HG03354 (cell line): ENCODE data around the gene SMOC1.

Experiments used
- ATAC-seq: cut with Tn5 transposase; IDR thresholded peaks from one replicate; pipeline ENCODE4 v1.9.1; 2021; ENCODE audit warnings: mild to moderate bottlenecking; ENCODE audit not compliant: unreplicated experiment, poor library complexity, severe bottlenecking

Gene SMOC1, protein sequence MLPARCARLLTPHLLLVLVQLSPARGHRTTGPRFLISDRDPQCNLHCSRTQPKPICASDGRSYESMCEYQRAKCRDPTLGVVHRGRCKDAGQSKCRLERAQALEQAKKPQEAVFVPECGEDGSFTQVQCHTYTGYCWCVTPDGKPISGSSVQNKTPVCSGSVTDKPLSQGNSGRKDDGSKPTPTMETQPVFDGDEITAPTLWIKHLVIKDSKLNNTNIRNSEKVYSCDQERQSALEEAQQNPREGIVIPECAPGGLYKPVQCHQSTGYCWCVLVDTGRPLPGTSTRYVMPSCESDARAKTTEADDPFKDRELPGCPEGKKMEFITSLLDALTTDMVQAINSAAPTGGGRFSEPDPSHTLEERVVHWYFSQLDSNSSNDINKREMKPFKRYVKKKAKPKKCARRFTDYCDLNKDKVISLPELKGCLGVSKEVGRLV

DNA sequence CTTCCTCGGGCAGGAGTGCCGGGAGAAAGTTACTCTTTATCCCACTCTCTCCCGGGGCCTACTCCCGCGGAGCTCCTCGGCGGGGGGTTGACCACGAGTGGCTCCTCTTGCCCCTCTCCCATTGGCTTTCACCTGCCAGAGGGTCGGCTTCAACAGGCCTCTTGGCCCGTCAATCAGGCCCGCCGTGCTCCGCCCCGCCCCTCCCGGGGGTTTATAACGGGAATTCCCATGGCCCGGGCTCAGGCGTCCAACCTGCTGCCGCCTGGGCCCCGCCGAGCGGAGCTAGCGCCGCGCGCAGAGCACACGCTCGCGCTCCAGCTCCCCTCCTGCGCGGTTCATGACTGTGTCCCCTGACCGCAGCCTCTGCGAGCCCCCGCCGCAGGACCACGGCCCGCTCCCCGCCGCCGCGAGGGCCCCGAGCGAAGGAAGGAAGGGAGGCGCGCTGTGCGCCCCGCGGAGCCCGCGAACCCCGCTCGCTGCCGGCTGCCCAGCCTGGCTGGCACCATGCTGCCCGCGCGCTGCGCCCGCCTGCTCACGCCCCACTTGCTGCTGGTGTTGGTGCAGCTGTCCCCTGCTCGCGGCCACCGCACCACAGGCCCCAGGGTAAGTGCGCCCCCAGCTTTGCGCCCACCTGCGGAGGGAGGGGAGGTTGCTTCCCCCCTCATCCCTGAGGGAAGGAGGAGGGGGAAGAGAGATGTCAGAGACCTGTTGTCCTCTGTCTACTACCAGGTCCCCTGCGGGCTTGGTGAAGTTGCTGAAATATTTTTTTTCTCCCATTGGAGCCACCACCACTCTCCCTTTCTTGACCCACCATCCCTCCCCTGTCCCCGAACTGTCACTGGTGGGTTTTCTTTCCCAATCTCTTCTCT lies at the start of gene SMOC1:
SMOC1 (plus strand) TSS at position 242 of the 869 bp plus-strand sequence; CDS start at position 505, 263 bp downstream.
- ATAC-seq, result no peak

DNA sequence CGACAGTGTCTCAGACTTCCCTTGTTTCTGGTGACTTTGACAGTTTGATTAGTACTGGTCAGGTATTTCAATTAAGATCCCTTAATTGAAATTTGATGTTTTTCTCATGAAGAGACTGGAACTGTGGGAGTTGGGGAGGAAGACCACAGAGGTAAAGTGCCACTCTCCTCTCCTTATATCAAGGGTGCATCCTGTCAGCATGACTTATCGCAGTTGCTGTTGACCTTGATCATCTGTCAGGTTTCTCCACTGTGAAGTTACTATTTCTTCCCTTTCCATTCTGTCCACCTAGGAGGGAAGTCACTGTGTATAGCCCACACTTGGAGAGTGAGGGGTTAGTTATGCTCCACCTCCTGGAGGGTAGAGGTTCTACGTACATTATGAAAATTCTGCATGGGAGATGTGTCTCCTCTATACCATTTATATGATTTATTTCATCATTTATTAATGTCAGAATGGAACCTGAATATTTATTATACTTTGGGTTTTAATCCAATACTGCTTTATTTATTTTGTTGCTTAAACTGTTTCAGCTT lies 40.3 kb upstream of the SMOC1 start:
- ATAC-seq, result no peak

DNA sequence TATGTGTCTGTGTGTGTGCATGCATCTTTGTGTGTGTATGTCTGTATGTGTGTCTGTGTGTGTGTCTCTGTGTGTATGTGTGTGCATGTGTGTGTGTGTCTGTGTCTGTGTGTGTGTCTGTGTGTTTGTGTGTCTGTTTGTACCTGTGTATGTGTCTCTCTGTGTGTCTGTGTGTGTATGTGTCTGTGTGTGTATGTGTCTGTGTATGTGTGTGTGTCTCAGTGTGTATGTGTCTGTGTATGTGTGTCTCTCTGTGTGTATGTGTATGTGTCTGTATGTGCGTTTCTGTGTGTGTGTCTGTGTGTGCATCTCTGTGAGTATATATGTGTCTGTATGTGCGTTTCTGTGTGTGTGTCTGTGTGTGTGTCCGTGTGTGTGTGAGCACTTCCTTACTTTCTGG lies 39.6 kb upstream of the SMOC1 start:
- ATAC-seq, result no peak

DNA sequence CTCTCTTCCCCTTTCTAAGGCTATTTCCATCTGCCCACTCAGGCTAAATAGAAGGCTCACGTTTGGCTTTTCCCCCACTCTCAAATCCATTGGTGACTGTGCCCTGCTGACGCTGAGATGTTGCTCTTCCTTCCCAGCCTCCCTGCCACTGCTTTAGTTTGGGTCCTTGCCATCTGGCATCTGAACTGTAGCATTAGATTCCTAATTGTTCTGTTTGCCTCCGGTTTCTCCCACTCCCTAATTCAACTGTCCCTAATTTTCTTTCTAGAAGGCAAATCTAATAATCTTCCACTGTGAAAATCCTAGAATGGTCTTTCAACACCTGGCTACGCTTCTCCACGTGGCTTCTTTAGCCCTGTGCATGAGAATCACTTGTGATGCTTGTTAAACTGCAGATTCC lies 37.6 kb upstream of the SMOC1 start:
- no peak for ATAC-seq

DNA sequence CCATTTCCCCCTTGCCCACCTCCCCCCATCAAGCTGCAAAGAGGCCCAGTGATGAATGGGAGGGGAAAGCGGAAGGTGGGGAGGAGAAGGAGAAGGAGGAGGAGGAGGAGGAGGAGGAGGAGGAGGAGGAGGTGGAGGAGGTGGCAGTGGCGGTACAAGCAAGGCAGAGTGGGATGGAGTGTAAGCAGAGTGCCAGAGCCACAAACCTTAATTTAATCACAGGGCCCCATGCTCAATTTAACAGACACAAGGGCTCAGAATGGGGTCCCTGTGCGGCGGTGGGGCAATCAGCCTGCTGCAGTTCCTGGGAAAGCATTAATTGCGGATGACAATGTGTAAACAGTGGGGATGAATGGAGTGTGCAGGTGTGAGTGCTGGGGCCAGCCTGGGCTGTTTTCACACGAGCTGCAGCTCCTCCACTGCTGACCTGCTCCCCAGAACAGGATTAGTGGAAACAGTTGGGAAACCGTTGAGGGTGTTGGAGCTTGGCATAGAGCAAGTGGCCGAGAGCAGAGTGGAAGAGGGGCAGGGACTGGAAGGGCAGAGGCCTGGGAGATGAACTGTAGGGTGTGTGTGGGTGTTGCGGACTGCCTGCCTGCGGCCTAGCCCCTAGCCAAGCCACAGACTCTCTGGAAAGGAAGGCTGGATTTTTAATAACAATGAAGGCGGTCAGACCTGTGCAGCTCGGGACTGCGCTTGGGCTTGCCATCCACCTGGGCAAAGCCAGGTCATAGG lies 36.4 kb upstream of the SMOC1 start:
- no peak for ATAC-seq

DNA sequence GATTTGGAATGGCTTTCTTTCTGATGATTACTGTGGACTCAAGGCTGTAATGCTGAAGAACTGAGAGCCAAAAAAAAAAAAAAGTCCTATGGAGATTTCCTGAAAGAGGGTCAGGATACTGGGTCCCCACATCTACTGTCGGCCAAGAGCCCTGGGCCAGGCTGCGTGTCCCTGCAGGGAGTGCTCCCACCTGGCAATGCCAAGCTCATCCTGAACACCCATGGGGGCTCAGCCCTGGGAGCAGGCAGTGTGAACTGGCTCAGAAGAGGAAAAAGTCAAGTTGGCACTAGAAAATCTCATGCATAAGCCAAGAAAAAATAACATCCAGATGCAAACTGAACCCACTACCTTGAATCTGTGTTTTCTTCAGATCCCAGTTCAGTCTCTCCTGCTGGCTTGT lies 35.0 kb upstream of the SMOC1 start:
- no peak for ATAC-seq

DNA sequence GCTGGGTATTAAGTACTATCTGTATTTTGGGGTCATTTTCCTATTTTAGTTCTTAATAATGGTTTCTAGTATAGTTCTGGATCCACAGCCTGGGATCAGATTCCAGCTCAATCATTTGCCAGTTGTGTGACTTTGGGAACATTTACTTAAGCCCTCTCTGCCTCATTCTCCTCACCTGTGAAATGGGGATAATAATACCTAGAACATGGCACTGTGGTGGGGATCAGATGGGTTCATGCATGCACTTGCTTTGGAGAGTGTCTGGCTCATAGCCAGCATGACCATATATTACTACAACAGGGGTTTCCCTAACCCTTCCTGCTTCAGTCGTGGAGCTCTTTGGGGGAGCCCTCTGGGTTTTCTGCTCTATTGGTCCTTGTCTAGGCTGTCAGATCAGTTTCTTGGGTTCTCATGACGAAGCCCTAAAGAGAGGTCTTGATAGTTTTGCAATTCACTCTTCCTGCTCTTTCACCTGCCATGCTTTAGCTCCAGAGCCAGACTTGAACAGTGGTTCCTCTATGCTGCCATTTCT lies 34.1 kb upstream of the SMOC1 start:
- ATAC-seq, result no peak

DNA sequence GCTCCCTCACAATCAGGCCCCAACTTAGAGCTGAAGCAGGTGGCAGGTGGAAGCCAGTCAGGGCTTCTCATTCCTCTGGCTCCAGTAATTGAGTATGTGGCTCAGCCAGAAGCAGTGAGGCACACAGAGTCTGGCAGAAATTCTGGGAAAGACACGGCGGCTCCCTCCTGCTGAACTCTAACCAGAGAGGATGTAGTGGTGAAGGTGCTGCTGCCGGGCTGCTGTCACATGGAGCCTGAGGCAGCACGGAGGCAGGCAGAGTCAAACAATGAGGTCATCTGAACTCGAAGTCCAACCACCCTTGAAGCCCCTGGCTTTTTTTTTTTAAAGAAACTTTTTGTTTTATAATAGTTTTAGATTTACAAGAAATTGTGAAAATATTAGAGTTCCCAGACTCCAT lies 33.4 kb upstream of the SMOC1 start:
- ATAC-seq, result no peak

DNA sequence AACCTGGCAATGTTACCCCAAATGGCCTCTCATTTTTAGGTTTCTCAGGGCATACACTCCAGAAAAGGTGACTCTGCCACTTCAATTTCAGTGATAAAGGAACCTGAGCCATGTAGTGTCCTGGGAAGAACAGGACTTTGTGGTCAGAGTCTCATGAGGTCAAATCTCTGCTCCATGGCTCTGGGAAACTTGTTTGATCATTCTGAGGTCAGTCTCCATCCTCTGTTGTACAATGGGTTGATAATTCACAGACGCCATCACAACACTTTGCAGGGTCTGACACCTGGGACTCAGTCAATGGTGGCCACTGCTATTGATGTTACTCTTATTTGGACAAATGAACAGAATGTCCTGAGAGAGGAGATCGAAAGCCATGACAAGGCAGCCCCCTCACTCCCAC lies 31.1 kb upstream of the SMOC1 start:
- no peak for ATAC-seq

DNA sequence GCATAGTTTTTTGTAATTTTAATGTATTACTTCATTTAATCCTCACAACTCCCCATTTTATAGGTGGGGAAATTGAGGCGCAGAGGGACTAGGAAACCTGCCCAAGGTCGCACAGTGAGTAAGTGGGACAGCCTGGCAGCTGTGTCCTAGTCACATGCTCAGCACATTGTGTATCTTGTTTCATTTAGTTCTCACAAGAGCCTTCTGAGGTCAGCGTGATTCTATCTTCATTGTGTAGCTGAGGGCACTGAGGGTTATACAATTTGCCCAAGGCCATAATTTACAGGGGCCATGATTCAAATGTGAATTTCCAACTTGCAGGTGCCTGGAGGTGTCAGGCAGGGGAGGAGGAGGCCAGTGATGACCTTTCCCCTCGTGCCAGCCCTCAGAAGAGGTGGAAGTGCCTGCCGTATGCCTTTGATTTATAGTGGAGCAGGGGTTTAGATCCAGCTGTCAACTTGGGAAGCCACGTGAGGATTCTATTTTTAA lies 30.3 kb upstream of the SMOC1 start:
- no peak for ATAC-seq

DNA sequence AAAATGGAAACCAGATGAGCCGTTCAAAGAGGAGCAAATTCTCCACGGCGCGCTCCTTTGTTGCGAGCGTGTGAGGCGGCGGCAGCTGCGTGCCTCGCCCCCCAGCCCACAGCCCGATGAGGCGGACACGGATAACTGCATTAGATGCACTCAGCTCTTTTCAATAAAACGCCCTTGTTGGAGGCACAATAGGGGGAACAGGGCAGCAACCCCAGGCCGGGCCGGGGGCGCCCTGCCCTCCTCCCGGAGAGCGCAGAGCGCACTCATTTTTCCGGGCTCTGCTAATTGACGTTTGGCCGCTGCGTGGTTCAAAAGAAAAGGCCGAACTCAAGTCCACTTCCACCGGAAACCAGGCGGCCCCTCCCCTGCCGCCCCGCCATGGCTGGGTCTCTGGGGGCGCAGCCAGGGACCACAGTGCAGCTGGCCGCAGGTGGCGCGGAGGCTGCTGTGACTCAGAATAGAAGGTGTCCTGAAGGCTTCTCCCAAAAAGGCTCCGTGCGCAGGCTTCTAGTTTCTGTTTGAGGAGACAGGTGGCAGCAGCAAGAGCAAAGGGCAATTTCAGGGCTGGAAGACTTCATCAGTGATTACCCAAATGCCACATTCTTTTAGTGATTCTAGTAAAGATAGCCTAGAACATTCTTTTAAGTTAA lies 29.0 kb upstream of the SMOC1 start:
- ATAC-seq, result no peak

DNA sequence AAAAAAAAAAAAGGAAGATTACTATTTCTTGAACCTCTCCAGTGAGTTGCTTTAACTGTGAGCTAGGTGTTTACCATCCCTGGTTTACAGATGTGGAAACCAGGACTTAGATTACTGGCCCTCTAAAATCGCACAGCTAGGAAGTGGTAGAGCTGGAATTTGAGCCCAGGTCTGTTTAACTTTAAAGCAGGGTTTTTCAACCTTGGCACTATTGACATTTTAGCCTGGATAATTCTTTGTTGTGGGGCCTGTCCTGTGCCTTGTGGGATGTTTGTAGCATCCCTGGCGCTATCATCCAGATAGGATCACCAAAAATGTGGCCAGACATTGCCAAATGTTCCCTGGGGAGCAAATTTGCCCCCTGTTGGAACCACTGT lies 28.5 kb upstream of the SMOC1 start:
- ATAC-seq, result no peak

DNA sequence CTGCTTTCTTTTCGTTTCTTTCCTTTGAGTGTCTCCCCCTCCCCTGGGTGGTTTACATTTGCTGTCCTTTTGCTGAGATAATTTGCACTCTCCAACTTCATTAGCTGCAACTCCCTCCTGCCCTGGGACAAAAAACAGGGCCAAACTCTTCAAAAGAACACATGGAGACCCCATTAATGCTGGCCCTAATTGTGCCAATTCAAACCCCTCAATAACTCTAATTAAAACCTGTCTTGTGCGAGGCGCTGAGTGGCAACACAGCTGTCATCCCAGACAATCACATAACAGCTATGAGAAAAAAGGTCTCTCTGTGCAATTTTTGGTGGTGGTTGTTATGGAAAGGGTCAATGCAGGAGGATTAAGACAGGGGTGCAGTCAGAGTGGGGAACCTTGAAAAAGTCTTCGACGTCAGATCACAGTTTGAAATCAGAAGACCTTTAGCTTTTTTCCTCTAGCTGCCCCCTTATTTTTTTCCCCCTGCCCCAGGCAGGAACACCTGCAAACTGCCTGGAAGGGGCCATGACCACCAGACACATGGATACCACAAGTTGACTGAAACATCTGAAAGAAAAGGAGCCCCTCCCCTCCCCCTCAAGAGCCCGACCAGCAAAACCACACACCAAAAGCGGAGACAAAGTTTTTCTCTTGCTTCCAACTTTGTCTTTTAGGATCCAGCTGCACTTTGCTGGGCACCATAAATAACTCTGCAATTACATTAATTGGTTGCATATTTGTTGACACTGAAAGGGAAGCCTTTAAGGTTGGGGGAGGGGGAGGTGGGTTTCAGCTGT lies 26.5 kb upstream of the SMOC1 start:
- no peak for ATAC-seq

DNA sequence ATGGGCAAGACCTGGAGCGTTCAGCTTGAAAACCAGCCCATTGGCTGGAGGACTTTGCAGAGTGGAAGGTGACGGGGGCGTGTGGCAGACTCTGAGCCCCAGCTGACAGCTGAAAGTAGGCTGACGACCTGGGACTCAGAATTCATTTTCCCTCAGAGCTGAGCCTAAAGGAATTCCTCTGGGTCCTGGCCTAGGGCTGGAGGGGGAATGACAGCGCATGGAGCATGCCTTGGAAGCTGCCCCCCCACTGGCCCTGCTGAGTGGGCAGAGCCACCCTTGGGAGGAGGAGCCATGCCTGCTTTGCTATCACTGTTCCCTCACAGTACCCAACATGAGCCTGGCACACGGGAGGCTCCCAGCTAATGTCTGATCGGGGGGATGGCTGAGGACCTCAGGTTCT lies 25.4 kb upstream of the SMOC1 start:
- ATAC-seq, result no peak

DNA sequence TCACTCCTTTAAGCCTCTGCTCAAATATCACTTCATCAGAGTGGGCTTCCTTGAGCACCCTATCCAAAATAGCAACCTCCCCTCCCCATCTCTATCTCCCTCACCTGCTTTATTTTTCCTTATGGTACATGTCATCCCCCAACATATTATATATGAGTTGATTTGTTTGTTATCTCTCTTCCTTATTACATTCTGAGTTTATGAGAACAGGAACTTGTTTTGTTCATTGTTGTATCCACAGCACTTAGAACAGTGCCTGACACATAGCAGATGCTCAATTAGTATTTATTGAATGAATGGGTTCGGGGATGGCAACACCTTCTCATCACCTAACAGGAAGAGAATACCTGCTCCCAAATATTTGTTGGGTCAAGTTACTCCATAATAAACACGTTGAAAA lies 24.6 kb upstream of the SMOC1 start:
- ATAC-seq, result no peak

DNA sequence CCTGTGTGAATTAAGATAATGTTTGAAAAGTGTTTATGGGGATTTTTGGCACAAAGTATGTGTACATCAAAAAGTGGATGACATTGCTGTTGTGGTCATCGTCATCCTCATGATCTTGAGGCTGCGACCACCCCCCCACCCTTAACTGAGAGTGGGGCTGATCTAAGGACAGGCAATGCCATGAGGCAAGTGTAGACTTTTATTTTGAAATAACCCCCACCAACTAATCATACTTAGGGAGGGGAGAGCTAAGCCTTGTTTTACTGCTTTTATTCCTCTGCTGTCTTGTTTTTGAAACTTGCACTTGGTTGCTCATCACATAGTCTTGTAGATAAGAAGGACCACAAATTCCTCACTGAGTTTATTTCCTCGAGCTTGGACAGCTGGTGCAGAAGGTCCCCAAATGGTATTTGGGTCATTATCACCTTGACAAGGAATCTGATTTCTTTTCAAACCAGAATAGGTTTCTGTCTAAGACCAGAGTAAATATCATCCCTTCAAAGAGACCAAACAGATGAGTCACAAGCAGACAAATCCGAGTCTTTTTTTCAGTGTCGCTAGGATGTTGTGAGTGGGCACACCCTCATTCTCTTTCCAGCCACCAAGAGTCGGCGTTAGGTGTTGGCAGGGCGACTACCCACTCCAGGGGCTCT lies 23.9 kb upstream of the SMOC1 start:
- ATAC-seq, result no peak

DNA sequence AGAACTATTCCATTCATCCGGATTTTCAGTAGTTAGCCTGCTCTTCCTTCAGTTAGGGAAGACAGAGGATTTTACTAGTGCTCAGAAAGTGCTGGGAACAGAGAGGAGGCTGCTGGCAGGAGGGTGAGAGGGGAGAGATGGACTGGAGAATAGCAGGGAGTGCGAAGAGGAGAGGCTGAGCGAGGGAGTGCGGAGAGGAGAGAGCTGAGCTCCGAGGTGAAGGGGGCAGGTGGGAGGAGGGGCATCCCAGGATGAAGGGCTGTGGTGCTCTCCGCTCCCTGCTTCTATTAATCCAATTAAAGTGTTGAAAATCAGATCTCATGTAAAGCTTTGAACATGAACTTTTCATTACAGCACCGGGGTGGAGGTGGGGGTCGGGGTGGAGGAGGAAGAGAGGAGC lies 20.4 kb upstream of the SMOC1 start:
- no peak for ATAC-seq

DNA sequence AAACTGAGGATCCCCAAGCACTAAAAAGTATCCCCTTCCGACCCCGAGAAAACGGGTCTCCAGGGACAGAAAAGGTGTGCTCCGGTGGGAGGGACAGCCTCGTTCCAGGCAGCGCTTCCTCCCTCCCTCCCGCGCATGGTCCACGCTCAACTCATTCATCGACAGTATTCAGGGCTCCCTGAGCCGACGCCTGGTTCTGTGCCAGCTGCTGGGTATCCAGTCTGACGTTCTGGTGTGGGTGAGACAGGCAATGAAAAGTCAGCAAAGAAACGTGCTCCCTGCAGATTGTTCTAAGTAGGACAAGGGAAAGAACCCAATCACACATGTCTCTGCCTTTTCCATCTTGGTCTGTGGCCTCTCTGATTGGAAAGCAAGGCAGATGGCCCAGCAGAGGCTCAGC lies 19.6 kb upstream of the SMOC1 start:
- ATAC-seq, result no peak
